ENCODE results near the gene RESF1.
"Not testable (repeated sequence)": the region's sequence is repeated elsewhere in the genome, so short reads cannot be mapped to it uniquely, and the experiment has no call there.

RESF1 gene

GRCh38 chr12:31944299-31944698, 14.9 kb upstream of the RESF1 start:
- Histone ChIP-seq H3K9ac (no peak overlapping the region), H3K9me3 (replicated peaks in 1 of 11) (peaks cover 68 to 99% (median 94%) of the 10 kb centered on the region in 11 experiments), H4K20me1 (no peaks in the 10 kb centered on the region), H3K4me2 (no peak overlapping the region), H3K27me3 (no peaks in the 10 kb centered on the region), H3K36me3 (peaks cover 0 to 78% (median 6%) of the 10 kb centered on the region in 11 experiments; a peak in 6 of 22 replicates), H3K4me1 (no peaks in the 10 kb centered on the region), H3K4me3 (no peak overlapping the region), H3K27ac (no peak overlapping the region)
- TF ChIP-seq Cebpa-rat (IDR thresholded peaks at IDR 0.05) = no peak

- Histone ChIP-seq H3K4me2 (no peak overlapping the region), H3K27me3 (no peaks in the 10 kb centered on the region), H3K9me3 (replicated peaks in 1 of 11) (peaks cover 59 to 100% (median 64%) of the 10 kb centered on the region in 11 experiments), H3K9ac (no peak overlapping the region), H3K27ac (no peak overlapping the region), H3K4me1 (peaks cover 0 to 9% (median 0%) of the 10 kb centered on the region in 10 experiments; a peak in 3 of 20 replicates), H3K4me3 (no peak overlapping the region), H3K36me3 (peaks cover 0 to 75% (median 6%) of the 10 kb centered on the region in 11 experiments; a peak in 6 of 22 replicates), H4K20me1 (no peaks in the 10 kb centered on the region)
- no peak for TF ChIP-seq Cebpa-rat (IDR thresholded peaks at IDR 0.05)
Observed at GRCh38 chr12:31947971-31948370, 11.2 kb upstream of the RESF1 start.

GRCh38 chr12:31948697-31949359, 10.4 kb upstream of the RESF1 start:
- not testable (repeated sequence) for H3K4me3 ChIP-seq, H3K27ac ChIP-seq, H3K9ac ChIP-seq, H3K27me3 ChIP-seq, H3K4me1 ChIP-seq, H3K4me2 ChIP-seq, H4K20me1 ChIP-seq
- Histone ChIP-seq H3K36me3 (peaks cover 0 to 67% (median 4%) of the 10 kb centered on the region in 11 experiments; a peak in 6 of 22 replicates), H3K9me3 (replicated peaks in 1 of 11) (peaks cover 53 to 98% (median 56%) of the 10 kb centered on the region in 11 experiments)

- no peak for TF ChIP-seq Cebpa-rat (IDR thresholded peaks at IDR 0.05)
- Histone ChIP-seq H3K9ac (no peak overlapping the region), H3K27ac (no peak overlapping the region), H3K4me2 (no peak overlapping the region), H4K20me1 (no peaks in the 10 kb centered on the region), H3K36me3 (peaks cover 0 to 62% (median 0%) of the 10 kb centered on the region in 11 experiments; a peak in 5 of 22 replicates), H3K27me3 (no peaks in the 10 kb centered on the region), H3K4me1 (peaks cover 0 to 11% (median 0%) of the 10 kb centered on the region in 10 experiments; a peak in 3 of 20 replicates), H3K9me3 (replicated peaks in 1 of 11) (peaks cover 40 to 92% (median 44%) of the 10 kb centered on the region in 11 experiments), H3K4me3 (no peak overlapping the region)
Observed at GRCh38 chr12:31950088-31950487, 9.1 kb upstream of the RESF1 start.

GRCh38 chr12:31950492-31950891, 8.7 kb upstream of the RESF1 start:
- H3K4me3 ChIP-seq = no peak overlapping the region
- no peak for TF ChIP-seq Cebpa-rat (IDR thresholded peaks at IDR 0.05)
- H4K20me1 ChIP-seq = no peaks in the 10 kb centered on the region
- H3K4me1 ChIP-seq = peaks cover 0 to 15% (median 0%) of the 10 kb centered on the region in 10 experiments; a peak in 3 of 20 replicates
- peaks cover 0 to 62% (median 0%) of the 10 kb centered on the region in 11 experiments; a peak in 5 of 22 replicates for H3K36me3 ChIP-seq
- H3K4me2 ChIP-seq = no peak overlapping the region
- no peak overlapping the region for H3K27ac ChIP-seq
- H3K9me3 ChIP-seq (replicated peaks in 1 of 11) = peaks cover 36 to 92% (median 40%) of the 10 kb centered on the region in 11 experiments
- H3K9ac ChIP-seq = no peak overlapping the region
- H3K27me3 ChIP-seq = no peaks in the 10 kb centered on the region

GRCh38 chr12:31951008-31951407, 8.2 kb upstream of the RESF1 start:
- Histone ChIP-seq H3K9ac (no peak overlapping the region), H3K4me2 (no peak overlapping the region)

GRCh38 chr12:31951939-31952338, 7.3 kb upstream of the RESF1 start:
- peaks cover 0 to 19% (median 0%) of the 10 kb centered on the region in 10 experiments; a peak in 3 of 20 replicates for H3K4me1 ChIP-seq
- H3K4me2 ChIP-seq = peak overlapping the region in 2 of 11 experiments; percentile 37 to 48; a peak in 3 of 22 replicates
- no peaks in the 10 kb centered on the region for H4K20me1 ChIP-seq
- H3K27me3 ChIP-seq = no peaks in the 10 kb centered on the region
- TF ChIP-seq Cebpa-rat (IDR thresholded peaks at IDR 0.05) = no peak
- H3K27ac ChIP-seq = no peak overlapping the region
- peaks cover 0 to 51% (median 0%) of the 10 kb centered on the region in 11 experiments; a peak in 5 of 22 replicates for H3K36me3 ChIP-seq
- no peak overlapping the region for H3K9ac ChIP-seq
- H3K4me3 ChIP-seq = no peak overlapping the region
- H3K9me3 ChIP-seq (replicated peaks in 1 of 11) = peaks cover 28 to 90% (median 35%) of the 10 kb centered on the region in 11 experiments

More at GRCh38 chr12:31951008-31951407, 8.2 kb upstream of the RESF1 start:
- H3K27me3 ChIP-seq = no peaks in the 10 kb centered on the region
- no peak overlapping the region for H3K4me3 ChIP-seq
- peaks cover 31 to 90% (median 35%) of the 10 kb centered on the region in 11 experiments for H3K9me3 ChIP-seq (replicated peaks in 1 of 11)
- no peak for TF ChIP-seq Cebpa-rat (IDR thresholded peaks at IDR 0.05)
- no peak overlapping the region for H3K27ac ChIP-seq
- H3K36me3 ChIP-seq = peaks cover 0 to 58% (median 0%) of the 10 kb centered on the region in 11 experiments; a peak in 5 of 22 replicates
- H3K4me1 ChIP-seq = peaks cover 0 to 19% (median 0%) of the 10 kb centered on the region in 10 experiments; a peak in 3 of 20 replicates
- no peaks in the 10 kb centered on the region for H4K20me1 ChIP-seq

- peaks cover 0 to 46% (median 0%) of the 10 kb centered on the region in 11 experiments; a peak in 5 of 22 replicates for H3K36me3 ChIP-seq
- peaks cover 0 to 19% (median 0%) of the 10 kb centered on the region in 10 experiments; a peak in 3 of 20 replicates for H3K4me1 ChIP-seq
- peaks cover 27 to 89% (median 33%) of the 10 kb centered on the region in 11 experiments for H3K9me3 ChIP-seq (replicated peaks in 1 of 11)
- TF ChIP-seq Cebpa-rat (IDR thresholded peaks at IDR 0.05) = no peak
- no peaks in the 10 kb centered on the region for H3K27me3 ChIP-seq
- no peaks in the 10 kb centered on the region for H4K20me1 ChIP-seq
- no peak overlapping the region for H3K4me3 ChIP-seq
- no peak overlapping the region for H3K9ac ChIP-seq
- no peak overlapping the region for H3K27ac ChIP-seq
- peak overlapping the region in 2 of 11 experiments; percentile 37 to 48; a peak in 2 of 22 replicates for H3K4me2 ChIP-seq
Observed at GRCh38 chr12:31952418-31952817, 6.8 kb upstream of the RESF1 start.
